Adrenal gland (tissue), 5 donors: ENCODE data around the gene UMPS.

Source experiments
- POLR2A ChIP-seq, 2 donors: fragments of 450-650 bp; IDR thresholded peaks; one replicate each; pipeline ENCODE4 v1.6.1; 2017; ENCODE audit warnings: antibody characterized with exemption in 2 of 2, mild to moderate bottlenecking in 2 of 2, moderate library complexity in 1 of 2
- TF ChIP-seq, protein P1 (sequence below), 6 experiments: fragments of 450-650 bp in 4 of 6; fragments of 200-600 bp in 2 of 6; sonication (generic) in 1 of 6; IDR thresholded peaks; 1 replicate in 5 of 6; 2 replicates in 1 of 6; pipeline versions ENCODE4 v1.5.1 to v1.8.0; 2016 to 2021; ENCODE audit warnings: antibody characterized with exemption in 6 of 6, mild to moderate bottlenecking in 2 of 6, moderate library complexity in 1 of 6
- donor health status: DM: no; HTN: no; CAD: no.

DNA sequence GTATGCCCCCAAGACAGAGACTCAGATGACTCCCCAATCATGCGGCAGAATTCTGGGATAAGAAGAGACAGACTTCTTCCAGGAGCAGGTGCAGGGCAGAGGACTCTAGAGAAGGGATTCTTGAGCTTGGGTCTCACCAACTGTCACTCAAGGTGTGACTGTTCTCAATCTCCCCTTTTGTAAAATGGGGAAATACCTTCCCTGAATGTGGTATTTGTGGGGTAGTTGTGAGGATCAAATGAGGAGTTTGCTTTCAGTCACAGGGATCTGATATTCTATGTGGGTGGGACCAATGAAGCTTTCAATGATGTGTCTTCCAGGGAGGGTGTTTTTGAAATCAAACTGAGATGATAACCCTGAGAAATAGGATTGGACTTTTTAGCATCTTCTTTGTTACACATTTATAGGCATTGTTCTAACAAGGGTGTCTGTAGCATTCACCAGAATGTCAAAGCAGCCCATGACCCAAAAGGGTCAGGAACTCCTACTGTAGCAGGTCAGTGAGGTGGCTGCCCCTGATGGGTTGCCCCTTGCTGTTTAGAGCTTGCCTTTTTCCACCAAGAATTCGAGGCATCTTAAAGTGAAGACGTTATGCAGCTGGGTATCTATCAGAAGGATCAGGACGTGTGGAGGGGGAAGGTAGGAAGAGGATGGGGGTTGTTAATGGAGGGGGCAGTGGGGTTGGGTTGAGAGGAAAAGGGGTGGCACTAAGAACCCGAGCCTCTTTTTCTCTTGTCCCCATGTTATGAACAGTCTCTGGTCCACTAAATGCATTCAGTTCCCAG, 28.8 kb downstream of the UMPS start:
- TF ChIP-seq, protein P1, sequence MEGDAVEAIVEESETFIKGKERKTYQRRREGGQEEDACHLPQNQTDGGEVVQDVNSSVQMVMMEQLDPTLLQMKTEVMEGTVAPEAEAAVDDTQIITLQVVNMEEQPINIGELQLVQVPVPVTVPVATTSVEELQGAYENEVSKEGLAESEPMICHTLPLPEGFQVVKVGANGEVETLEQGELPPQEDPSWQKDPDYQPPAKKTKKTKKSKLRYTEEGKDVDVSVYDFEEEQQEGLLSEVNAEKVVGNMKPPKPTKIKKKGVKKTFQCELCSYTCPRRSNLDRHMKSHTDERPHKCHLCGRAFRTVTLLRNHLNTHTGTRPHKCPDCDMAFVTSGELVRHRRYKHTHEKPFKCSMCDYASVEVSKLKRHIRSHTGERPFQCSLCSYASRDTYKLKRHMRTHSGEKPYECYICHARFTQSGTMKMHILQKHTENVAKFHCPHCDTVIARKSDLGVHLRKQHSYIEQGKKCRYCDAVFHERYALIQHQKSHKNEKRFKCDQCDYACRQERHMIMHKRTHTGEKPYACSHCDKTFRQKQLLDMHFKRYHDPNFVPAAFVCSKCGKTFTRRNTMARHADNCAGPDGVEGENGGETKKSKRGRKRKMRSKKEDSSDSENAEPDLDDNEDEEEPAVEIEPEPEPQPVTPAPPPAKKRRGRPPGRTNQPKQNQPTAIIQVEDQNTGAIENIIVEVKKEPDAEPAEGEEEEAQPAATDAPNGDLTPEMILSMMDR (IDR thresholded peaks at IDR 0.05) = no peak
- no peak for TF ChIP-seq POLR2A (IDR thresholded peaks at IDR 0.05)
